ENCODE measurements around the gene BCL2L12. TPM values are rescaled to one million over a fixed set of nuclear protein-coding genes. Genes with fewer than 3 reads are reported as not detected.

The BCL2L12 gene
- total RNA-seq, 1 experiment from 2014 or later: 145 TPM

DNA sequence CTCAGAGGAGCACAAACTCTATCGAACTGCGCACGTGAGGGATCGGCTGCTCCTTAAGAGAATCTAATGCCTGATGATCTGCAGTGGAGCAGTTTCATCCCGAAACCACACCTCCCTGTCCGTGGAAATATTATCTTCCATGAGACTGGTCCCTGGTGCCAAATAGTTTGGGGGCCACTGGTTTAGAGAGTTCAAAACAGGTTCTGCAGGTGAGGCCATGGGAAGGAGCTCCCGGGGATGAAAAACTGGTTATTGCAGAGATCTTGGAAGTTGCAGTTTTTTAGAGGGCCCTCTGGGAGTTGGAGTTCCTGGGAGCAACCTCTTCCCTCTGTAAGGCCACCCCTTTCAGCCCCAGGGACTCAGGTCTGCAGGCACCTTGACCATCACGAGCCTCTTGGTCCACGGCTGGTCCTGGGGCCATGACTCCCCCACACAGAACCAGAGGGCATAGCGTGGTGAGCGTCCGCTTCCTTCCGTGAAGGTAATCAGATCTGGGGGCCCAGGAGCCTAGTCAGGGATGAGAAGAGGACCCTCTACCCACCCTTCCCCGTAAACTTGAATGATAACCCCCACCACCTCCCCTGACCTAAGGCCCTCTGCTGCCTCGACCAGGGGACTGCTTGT lies 5.3 kb upstream of the BCL2L12 start:
- Histone ChIP-seq H3K4me2 (ENCODE audit: insufficient read depth, insufficient read length, low read length) (no peak overlapping the region), H3K4ac (ENCODE audit: low read depth, low read length) (no peak overlapping the region), H3K9me3 (ENCODE audit: control insufficient read depth, low read depth, low read length) (no peaks in the 10 kb centered on the region), H2BK20ac (ENCODE audit: low read depth, low read length, poor library complexity, severe bottlenecking) (no peak overlapping the region), H2AFZ (ENCODE audit: low read length) (no peak overlapping the region), H2AK5ac (ENCODE audit: insufficient read length, low read length) (no peak overlapping the region), H3K18ac (ENCODE audit: insufficient read length, low read depth, low read length) (no peak overlapping the region), H3K27ac (ENCODE audit: insufficient read length, low read depth, low read length) (no peak overlapping the region), H2BK12ac (ENCODE audit: insufficient read length, low read depth, low read length) (no peak overlapping the region), H3K79me2 (ENCODE audit: insufficient read depth, low read length) (no peaks in the 10 kb centered on the region), H3K23me2 (ENCODE audit: insufficient read length, low read depth, low read length, poor library complexity, severe bottlenecking) (peaks cover 11% of the 10 kb centered on the region), H3K79me1 (ENCODE audit: insufficient read depth, low read depth, low read length, poor library complexity, severe bottlenecking) (no peaks in the 10 kb centered on the region), H3K14ac (ENCODE audit: insufficient read depth, low read length) (no peak overlapping the region), H3K27me3 (ENCODE audit: insufficient read depth, low read length) (no peaks in the 10 kb centered on the region), H4K8ac (replicated peaks; ENCODE audit: insufficient read length, low read depth, low read length) (no peak overlapping the region), H2BK120ac (ENCODE audit: low read depth, low read length, poor library complexity, severe bottlenecking) (no peak overlapping the region), H4K20me1 (ENCODE audit: control insufficient read depth, insufficient read depth, insufficient read length) (no peaks in the 10 kb centered on the region), H4K5ac (ENCODE audit: insufficient read length, low read depth, low read length) (no peak overlapping the region), H2BK15ac (ENCODE audit: low read depth, low read length) (no peak overlapping the region), H3K4me1 (ENCODE audit: insufficient read depth, low read length) (no peaks in the 10 kb centered on the region), H4K91ac (ENCODE audit: insufficient read length, low read depth, low read length) (no peak overlapping the region), H2BK5ac (ENCODE audit: insufficient read length, low read length) (no peak overlapping the region), H3K23ac (ENCODE audit: insufficient read length, low read depth, low read length) (no peak overlapping the region), H3K56ac (ENCODE audit: insufficient read length, low read depth, low read length) (no peak overlapping the region), H3K9ac (ENCODE audit: extremely low read depth, insufficient read length, low read length) (no peak overlapping the region), H3T11ph (ENCODE audit: low read length) (no peak overlapping the region)
- Mint-ChIP-seq H3K27me3 (ENCODE audit: low read depth) (peaks cover 1% of the 10 kb centered on the region; the same call in 1 of the 2 replicates), H3K27ac (no peak overlapping the region), H3K36me3 (ENCODE audit: insufficient read depth in 1 of 3, low read depth in 3 of 3) (peaks cover 47 to 82% (median 74%) of the 10 kb centered on the region in 3 experiments), H3K4me3 (no peak overlapping the region), H3K9me3 (peaks cover 7% of the 10 kb centered on the region in 2 experiments), H3K4me1 (peaks cover 23 to 41% of the 10 kb centered on the region in 2 experiments)
- no CpG with 5 or more reads among the region's 15 CpGs for WGBS (ENCODE audit: extremely low coverage, insufficient read length, low lambda C conversion rate)
- TF ChIP-seq, protein P1, sequence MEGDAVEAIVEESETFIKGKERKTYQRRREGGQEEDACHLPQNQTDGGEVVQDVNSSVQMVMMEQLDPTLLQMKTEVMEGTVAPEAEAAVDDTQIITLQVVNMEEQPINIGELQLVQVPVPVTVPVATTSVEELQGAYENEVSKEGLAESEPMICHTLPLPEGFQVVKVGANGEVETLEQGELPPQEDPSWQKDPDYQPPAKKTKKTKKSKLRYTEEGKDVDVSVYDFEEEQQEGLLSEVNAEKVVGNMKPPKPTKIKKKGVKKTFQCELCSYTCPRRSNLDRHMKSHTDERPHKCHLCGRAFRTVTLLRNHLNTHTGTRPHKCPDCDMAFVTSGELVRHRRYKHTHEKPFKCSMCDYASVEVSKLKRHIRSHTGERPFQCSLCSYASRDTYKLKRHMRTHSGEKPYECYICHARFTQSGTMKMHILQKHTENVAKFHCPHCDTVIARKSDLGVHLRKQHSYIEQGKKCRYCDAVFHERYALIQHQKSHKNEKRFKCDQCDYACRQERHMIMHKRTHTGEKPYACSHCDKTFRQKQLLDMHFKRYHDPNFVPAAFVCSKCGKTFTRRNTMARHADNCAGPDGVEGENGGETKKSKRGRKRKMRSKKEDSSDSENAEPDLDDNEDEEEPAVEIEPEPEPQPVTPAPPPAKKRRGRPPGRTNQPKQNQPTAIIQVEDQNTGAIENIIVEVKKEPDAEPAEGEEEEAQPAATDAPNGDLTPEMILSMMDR (conservative IDR thresholded peaks at IDR 0.05): no peak
- no peak for DNase-seq
